Spleen (tissue), 7 donors: Measurements from ENCODE around the gene KCNQ5.

Source experiments
- CTCF ChIP-seq, 11 experiments: fragments of 200-600 bp in 7 of 11; fragments of 450-650 bp in 4 of 11; sonication (generic) in 4 of 11; IDR thresholded peaks in 8 of 11; conservative IDR thresholded peaks in 3 of 11; 1 replicate in 7 of 11; 2 replicates in 4 of 11; pipeline versions ENCODE4 v1.4.0 to v1.8.0; 2016 to 2021; ENCODE audit warnings: antibody characterized with exemption in 11 of 11, inconsistent platforms in 4 of 11, mild to moderate bottlenecking in 1 of 11
- POLR2A ChIP-seq, 3 donors: fragments of 450-650 bp; IDR thresholded peaks; one replicate each; pipeline ENCODE4 v1.5.1; 2017; ENCODE audit warnings: antibody characterized with exemption in 3 of 3, mild to moderate bottlenecking in 1 of 3
- donor health status: DM: no; HTN: no; CAD: no; lungs with moderate emphysema.
- donor health status: DM: no; HTN: no; CAD: no.
- donor health status: DM: no; HTN: no; CAD: no.

- TF ChIP-seq CTCF (IDR thresholded peaks at IDR 0.05 in 8 of 11, conservative IDR thresholded peaks at IDR 0.05 in 3 of 11) (no peak), POLR2A (IDR thresholded peaks at IDR 0.05) (no peak)
Measured at GRCh38 chr6:72844614-72845013, 222.8 kb downstream of the KCNQ5 start.
